GM21515 (cell line): Measurements from ENCODE around the gene PAQR5.

Experiments used
- ATAC-seq: cut with Tn5 transposase; IDR thresholded peaks from one replicate; pipeline ENCODE4 v1.9.1; 2021; ENCODE audit not compliant: unreplicated experiment

Gene PAQR5

GRCh38 chr15:69456208-69457166 is 157.8 kb downstream of the PAQR5 start:
- ATAC-seq = no peak
